ENCODE data around the gene LAMTOR3.
"Not testable (repeated sequence)": the region's sequence is repeated elsewhere in the genome, so short reads cannot be mapped to it uniquely, and the experiment has no call there.

The LAMTOR3 gene

DNA sequence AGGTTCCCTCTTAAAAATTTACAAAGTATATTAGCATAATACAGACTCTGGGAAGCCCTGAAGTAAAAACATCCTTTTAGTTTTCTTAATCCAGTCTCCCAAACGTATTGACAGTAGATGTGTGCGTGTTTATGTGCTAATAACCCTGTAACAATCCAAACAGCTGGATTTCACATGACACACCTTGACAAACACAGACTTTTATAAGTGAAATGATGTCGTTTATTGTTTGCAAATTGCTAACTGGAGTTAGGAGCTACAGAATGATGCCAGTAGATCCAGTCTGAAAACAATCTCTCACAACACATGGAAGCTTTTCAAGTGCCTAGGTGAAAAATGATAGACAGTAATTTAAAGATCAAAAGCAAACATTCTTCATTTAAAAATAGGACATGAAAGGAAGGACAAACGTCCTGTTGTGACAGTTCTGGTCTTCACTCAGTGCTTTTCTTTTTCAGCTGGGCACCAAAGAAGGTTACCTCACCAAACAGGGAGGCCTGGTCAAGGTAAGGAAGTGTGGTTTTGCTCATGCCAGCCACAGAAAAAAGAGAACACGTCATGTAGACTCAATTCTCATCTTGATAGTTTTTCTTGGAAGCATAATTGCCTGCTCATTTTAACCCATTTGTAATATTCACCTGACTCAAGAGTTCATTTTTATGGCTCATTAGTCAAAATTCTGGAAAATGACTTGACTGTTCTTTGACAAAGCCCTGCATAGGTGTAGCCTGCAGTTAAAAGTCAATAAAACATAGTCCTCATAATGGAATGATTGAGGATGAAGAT lies 32.9 kb downstream of the LAMTOR3 start:
- no peak for DNase-seq

DNA sequence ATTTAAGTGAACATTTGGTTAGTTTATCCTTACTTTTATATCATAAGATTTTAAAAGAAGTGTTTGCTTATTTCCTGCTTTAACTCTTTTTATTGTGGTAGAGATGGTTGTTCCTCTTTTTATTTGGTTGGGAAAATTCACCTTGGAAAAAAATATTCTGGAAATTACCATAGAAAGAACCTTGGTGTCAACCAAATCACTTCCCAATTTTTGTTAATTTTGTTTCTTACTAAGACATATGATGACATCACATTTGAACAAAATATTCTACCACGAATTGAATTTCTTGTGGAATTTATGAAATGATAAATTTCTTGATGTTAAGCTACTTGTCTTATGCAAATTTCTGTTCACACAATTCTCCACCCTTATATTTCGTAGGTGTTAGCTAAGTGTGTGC lies 33.7 kb downstream of the LAMTOR3 start:
- DNase-seq, result no peak

DNA sequence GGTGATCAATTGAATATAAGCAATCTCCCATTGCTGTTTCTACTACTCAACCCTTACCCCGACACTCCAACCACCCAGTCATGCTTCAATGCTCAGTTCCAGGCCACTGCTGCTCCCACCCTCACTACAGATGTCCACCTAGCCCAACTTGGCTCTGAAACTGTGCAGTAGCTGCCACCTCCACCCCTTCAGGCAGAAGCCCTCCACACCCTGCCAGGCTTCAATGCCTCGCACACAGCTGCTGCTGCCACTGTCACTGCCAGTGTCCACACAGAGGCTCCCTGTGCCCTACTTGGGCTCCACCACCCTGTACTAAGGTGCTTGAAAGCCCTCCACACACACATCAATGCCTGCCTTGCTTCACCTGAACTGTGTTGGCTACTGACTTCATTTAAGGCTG lies 34.6 kb downstream of the LAMTOR3 start:
- DNase-seq, result no peak

DNA sequence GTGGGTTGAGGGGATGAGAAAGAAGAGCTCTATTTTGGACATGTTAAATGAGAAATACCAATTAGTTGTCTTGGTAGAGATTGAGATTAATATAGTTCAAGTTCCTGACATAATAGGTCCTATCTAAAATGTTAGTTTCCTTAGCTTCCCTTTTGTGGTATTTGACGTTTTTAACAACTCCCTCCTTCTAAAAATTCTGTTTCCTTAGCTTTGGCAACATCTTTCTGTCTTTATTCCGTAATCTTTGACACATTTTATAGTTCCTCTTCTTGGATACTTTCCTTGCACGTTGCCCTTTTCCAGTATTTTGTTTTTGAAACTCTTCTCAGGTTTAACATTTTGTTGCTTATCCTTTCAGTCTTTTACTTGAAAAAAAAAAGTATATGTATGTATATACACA lies 36.9 kb downstream of the LAMTOR3 start:
- no peak for DNase-seq

DNA sequence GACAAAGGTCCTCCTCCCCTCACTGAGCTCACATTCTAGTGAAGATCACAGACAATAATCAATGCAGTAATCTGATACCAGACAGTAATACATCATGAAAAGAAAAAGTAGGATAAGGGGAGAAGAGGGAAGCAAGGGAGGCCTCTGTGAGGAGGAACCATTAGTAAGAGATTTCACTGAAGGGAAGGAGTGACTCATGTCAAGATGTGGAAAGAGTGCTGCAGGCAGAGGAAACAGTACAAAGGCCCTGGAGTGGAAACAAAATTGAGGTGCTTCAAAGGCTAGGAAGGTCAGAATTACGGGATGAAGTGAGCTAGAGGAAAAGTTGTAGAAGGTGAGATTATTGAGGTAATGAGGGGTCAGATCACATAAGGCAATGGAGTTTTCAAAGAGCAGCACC lies 38.1 kb downstream of the LAMTOR3 start:
- DNase-seq, result no peak

DNA sequence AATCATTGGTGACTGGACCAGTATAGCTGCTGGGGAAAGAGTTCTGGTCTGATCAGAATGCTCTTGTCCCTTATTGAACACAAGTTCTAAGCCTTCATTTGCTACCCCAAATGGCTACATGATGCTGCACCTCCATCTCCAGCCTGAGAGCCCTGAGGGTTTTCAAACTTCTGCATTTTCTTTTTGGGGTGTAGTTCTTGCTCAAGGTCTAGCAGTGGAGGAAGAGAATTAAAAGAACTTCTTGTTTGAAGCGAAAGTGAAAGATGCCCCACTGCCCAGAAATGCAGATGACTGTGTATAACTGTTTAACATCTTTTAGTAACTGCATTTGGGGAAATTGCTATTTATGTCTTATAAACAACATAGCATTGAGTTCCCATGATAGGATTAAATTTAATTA lies 38.5 kb downstream of the LAMTOR3 start:
- DNase-seq, result no peak

DNA sequence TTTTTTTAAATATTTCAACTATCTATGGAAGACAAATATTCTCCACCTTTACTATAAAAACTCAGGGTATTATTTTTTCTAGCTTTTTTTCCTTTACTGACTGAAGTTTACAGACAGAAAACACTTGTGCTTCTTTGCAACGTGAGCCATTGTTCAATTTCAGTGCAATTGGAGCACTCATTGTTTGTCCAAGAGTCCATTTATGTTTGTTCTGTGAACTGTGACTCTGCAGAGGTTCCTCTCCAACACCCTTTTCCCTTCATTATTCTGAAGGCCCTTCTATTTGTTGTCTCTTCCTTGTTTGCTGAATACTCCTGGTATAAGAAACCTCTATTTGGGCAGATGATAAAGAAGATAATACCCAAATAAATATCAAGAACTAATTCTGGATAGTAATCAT lies 40.2 kb downstream of the LAMTOR3 start:
- DNase-seq, result no peak

DNA sequence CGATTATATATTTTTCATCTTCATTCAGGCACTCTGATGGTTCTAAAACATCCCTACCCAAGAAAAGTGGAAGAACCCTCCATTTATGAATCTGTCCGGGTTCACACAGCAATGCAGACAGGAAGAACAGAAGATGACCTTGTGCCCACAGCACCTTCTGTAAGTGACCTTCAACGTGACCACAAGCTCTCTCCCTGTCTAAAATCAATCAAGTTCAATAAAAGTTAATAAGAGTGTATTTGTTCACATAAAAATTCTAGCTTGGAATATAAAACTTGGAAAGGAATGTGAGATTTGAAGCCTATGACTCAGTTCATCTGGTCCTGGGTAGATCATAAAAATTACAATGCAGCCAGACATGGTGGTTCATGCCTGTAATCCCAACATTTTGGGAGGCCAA lies 41.0 kb downstream of the LAMTOR3 start:
- DNase-seq, result no peak

DNA sequence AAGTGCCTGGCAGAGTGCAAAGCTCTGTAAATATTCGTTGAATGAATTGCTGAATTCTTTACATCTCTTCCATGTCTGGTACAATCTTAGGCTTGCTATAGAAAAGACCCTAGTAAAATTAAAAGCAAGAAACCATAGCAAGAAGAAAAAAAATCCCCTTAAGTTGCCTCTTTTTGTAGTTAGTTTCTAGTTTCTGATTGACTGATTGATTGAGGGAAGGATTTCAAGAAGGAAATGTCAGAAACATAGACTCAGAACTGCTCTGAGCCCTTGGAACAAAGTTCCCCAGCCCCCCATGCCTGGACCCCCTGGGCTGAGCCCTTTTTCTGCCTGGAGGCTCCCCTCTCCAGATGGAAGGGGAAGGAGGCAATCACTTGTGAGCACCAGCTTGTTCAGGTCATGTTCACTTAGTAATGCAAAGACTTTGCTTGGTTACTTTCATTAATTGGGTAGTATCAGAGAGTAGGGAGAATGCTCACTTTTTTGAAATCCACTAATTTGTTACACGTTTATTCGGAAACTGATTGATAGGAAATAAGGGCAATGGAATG lies 42.0 kb downstream of the LAMTOR3 start:
- DNase-seq, result no peak

DNA sequence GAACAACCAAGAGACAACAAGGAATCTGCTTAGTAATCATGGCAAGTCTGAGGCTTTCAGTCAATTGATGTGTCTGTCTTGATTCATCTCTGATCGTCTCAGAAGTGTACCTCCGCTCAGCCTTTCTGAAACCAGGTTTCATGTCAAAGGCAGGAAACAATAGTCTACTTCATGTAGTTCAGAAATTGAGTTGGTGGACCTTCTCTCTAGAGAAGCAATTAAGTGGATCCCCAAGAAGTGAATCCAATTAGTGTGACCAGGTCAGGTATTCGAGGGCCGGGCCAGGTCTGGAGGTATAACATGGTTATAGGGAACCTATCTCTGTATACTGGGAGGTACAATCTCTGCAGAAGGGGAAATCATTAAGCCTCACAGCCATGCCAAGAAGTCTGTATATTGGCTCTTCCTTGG lies 45.6 kb downstream of the LAMTOR3 start:
- no peak for DNase-seq

DNA sequence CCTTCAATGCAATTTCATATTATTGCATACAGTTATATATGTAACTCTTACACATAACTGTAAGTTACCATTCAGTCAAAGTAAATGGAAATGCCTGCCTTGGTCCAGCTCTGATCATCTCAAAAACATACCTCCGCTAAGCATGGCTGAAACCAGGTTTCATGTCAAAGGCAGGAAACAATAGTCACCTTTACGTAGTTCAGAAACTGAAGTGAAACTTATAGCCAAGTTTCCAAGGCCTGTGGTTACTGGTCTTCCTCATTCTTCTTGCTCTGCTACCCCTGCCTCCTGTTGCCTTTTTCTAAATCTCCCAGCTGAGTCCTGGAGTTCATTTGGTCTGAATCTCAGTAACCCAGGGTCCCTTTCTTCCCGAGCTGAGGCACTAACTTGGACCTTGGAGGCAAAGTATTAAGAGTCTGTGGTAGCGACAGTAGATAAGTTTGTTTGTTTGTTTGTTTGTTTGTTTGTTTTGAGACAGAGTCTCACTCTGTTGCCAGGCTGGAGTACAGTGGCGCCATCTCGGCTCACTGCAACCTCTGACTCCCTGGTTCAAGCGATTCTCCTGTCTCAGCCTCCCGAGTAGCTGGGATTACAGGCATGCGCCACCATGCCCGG lies 46.8 kb downstream of the LAMTOR3 start:
- no peak for DNase-seq

DNA sequence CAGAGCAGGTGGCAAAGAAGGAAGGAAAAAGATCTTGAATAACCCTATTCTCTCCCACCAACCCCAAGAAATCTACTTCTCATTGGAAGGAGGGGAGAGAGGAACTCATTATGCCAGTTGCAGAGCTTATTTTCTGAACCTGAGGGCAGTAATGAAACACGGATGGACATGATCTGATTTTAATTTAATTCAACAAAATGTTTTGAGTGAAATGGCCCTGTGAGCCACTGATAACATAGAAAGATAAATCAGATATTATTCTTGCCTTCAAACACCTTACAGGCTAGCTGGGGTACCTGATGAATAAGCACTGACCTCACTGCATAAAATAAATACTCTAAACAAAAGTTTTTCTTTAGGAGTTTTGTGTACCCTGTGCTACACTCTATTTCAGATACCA lies 47.3 kb downstream of the LAMTOR3 start:
- no peak for DNase-seq

DNA sequence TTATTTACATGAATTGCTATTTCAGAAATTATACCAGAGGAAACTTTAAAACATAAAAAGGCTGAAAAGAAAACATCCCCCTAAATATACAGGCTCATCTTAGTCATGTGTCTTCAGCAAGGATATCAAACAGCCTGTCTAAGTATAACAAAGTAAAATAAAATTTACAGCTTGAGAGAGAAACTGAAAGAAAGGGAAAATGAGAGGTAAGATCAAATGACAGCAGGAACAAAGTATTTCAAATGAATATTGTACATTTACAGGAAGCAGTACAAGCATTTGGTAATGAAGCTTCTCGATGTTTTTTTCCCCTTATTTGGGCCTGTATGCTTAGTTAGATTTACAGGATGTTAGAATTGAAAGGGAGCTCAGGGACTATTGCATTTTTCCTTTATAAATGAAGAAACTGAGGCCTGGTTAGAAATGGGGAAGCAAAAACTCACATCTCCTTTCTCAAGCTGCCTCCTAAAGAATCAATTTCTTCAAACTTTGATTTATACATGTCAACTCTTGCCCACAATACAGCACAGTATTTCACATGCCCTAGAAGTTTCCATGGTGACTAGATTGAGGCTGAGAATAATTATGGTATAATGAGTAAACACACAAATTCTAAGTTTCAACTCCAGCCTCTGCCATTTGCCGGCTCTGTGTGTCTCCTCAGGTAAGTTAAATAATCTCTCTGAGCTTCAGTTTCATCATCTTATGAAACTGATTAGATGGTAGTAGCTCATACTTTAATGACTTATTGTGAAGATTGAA lies 48.3 kb downstream of the LAMTOR3 start:
- DNase-seq, result no peak

DNA sequence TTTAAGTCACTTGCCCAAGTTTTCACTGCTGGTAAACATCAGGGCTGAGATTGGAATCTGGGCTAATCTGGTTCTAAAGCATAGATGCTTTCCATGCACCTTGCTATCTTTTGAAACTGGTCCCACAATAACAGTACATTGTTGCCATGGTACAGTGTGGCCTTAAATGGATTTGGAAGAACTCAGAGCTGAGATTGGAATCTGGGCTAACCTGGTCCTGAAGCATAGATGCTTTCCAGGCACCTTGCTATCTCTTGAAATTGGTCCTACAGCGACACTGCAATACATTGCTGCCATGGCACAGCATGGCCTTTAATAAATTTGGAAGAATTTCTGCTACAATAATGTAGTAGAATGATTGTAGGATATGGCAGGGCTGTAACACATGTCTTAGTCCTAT lies 49.0 kb downstream of the LAMTOR3 start:
- DNase-seq, result no peak

DNA sequence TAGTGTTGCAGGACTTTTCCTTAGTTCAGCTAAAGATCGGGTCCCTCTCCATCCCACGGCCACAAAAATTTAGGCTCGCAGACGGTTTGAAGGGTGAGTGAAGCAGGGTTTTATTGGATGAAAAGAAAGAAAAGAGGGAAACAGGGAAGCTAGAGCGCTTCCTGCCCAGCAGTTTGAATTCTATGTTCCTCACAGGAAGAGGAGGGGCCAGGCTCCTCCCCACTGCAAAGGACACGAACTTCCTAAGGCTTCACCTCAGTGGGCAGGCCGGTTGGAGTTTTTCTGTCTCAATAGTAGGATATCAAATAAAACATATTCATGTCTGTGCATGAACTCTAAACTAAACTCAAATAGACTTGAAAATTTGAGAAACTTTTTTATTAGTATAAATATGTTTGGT lies 50.2 kb downstream of the LAMTOR3 start:
- no peak for DNase-seq

DNA sequence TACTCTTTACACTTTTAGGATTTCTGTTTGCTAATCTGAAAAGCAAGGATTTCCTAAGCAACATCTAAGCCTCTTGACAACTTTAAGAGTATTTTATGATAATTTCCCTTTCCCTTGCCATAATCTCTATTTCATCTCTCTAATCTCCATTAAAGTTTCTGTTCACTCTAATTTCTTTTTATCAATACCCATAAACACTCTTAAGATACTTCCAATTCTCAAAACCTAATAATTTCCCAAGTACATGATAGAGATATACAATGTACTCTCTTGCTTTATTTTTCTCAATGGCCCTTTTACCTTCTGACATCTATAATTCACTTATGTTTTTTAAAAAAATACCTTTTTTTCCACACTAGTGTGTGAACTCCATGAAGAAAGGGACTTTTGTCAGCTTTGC lies 50.8 kb downstream of the LAMTOR3 start:
- no peak for DNase-seq

DNA sequence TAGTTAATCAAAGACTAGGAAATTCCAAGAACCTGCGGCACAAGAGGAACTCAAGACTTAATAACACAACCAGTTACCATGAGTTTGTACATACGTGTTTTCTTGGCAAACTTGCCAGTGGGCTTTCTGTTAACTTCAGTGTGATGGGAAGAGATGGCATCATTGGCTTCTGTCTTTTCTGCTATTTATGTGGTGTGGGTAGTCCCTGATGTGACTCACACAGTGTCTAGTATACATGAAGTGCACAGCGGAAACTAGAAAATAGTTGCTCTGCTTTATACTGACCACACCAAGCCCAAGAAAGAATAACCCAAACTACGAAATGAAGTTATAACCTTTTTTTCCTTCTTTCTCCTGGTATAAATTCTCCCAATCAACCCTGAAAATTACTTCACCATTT lies 53.1 kb downstream of the LAMTOR3 start:
- DNase-seq, result no peak

DNA sequence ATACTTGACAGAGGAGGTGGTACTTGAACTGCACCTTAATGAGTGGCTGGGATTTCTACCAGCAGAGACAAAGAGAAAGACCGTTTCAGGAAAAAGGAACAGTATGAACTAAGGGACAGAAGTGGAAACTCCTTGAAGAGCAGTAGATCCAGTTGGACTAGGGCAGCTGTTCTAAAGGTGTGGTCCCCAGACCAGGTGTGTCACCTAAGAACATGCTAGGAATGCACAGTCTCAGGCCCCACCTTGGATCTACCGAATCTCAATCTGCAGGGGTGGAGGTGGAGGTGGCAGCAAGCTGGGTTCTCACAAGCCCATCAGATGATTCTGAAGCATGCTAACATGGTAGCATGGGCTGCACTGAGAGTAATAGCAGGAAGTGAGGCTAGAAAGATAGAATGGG lies 55.3 kb downstream of the LAMTOR3 start:
- no peak for DNase-seq

DNA sequence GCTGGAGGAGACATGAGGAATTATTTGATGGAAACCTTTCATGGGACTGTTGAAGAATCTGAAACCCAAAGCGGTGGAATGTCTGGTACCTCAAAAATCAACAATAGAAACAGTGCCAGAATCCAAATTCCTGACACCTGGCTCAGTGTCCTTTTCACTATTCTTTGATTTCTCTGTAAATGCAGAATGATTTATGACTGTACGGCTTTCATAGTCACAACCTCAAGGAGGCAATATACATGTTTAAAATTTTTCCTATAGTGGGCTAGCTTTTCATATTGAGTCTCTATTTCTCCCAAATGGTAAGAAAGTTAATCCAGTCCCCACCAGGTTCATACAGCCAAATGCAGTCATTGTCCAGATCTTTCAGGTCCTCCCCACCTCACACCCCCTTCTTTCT lies 58.3 kb downstream of the LAMTOR3 start:
- DNase-seq, result no peak

DNA sequence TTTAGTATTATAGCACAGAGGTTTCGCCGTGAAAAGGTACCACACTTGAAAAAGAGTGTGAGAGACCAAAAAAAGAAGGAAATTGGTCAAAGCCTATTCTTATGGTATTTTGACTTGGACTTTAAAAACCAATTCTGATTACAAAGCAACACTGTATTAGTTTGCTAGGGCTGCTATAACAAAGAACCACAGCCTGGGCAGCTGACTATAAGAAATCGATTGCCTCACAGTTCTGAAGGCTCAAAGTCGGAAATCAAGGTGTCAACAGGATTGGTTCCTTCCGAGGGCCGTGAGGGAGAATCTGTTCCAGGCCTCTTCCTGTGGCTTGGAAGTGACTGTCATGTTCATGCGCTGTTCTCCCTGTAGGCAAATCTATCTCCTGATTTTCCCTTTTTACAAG lies 59.7 kb downstream of the LAMTOR3 start:
- no peak for DNase-seq

DNA sequence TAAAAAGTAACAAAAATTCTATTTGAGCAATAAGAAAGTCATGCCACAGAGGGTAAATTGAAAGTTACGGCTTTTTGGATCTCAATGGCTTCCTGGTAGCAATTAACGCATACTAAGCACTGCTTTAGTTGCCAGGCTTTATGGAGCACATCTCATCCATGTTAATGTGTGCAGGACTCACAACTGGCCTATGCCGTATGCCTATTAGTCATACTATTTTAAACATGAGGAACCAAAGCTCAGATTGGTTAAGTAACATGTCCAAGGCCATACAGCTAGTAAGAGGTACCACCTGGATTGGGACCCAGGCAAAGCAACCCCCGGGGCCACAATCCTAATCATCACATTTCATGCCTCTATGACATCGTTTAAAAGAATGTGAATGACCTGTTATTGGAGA lies 60.5 kb downstream of the LAMTOR3 start:
- DNase-seq, result no peak

DNA sequence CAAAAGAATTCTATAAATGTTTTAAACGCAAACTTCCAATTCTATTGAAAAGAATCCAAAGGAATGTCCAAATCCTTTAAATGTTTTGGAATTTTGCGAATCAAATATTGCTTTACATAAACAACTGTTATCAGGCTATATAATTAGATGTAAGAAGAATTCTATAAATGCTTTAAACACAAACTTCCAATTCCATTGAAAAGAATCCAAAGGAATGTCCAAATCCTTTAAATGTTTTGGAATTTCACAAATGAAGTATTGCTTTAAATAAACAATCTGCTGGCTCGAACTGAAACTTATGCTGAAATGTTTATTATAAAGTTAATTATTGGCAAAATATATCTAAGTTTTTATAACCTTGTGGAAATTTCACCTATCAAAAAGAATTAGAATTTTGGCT lies 61.5 kb downstream of the LAMTOR3 start:
- DNase-seq, result no peak

DNA sequence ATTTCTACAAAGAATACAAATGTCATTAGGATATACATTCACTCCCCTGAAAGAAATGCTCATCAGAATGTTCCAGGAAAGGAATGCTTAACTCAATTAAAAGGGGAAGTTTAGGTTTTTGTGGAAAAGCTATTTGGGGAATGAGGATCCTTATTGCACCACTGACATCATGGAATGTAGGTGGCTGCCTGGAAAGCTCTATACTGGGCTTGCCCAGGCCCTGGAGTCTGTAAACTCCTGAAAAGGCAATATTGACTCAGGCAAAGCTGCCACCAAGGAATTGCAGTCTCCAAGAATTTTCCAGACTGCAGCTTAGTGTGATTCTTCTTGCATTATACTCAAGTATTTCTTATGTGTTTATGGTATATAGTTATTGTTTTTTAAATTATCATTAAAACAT lies 61.9 kb downstream of the LAMTOR3 start:
- no peak for DNase-seq

DNA sequence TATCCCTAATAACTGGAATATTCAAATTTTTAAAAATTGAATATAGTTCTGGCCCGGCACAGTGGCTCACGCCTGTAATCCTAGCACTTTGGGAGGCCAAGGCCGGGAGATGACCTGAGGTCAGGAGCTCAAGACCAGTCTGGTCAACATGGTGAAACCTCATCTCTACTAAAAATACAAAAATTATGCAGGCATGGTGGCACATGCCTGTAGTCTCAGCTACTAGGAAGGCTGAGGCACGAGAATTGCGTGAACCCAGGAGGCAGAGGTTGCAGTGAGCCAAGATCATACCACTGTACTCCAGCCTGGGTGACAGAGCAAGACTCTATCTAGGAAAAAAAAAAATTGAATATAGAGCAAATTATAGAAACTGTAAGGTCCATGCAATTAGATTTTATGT lies 64.2 kb downstream of the LAMTOR3 start:
- DNase-seq, result not testable (repeated sequence)

Data from activated effector memory CD4-positive, alpha-beta T cell treated with anti-CD3 and anti-CD28 coated beads, Interleukin-2, amount 50 U/mL, for 16 hours (primary cell).